Liver (tissue), 9 donors: ENCODE results near the gene STEEP1. TPM values are rescaled to one million over a fixed set of nuclear protein-coding genes. Genes with fewer than 3 reads are reported as not detected.

Source experiments
- DNase-seq: peaks from one replicate; pipeline ENCODE4 v3.0.0-alpha.2; 2017; ENCODE audit warnings: low spot score
- H3K27ac ChIP-seq, 2 donors: one replicate each; pipeline ENCODE4 v1.7.0; 2013; ENCODE audit warnings: inconsistent platforms in 2 of 2, low read length in 2 of 2, control low read depth in 1 of 2, low read depth in 1 of 2, mild to moderate bottlenecking in 1 of 2
- H3K27me3 ChIP-seq, 4 donors: one replicate each; pipeline versions ENCODE4 v1.6.1 to v1.7.0; 2013; ENCODE audit warnings: low read length in 3 of 4, inconsistent platforms in 1 of 4, mild to moderate bottlenecking in 1 of 4, moderate library complexity in 1 of 4; ENCODE audit not compliant: control insufficient read depth in 4 of 4, insufficient read depth in 4 of 4
- H3K36me3 ChIP-seq, 4 donors: one replicate each; pipeline versions ENCODE4 v1.6.1 to v1.7.0; 2013; ENCODE audit warnings: low read length in 3 of 4, mild to moderate bottlenecking in 3 of 4, low read depth in 1 of 4, moderate library complexity in 1 of 4; ENCODE audit not compliant: control insufficient read depth in 4 of 4, insufficient read depth in 3 of 4
- H3K4me1 ChIP-seq, 4 donors: one replicate each; pipeline versions ENCODE4 v1.6.1 to v1.7.0; 2013; ENCODE audit warnings: low read length in 3 of 4, mild to moderate bottlenecking in 3 of 4, moderate library complexity in 1 of 4; ENCODE audit not compliant: control insufficient read depth in 4 of 4, insufficient read depth in 4 of 4
- H3K4me3 ChIP-seq, 3 donors: one replicate each; pipeline versions ENCODE4 v1.6.1 to v1.7.0; 2013; ENCODE audit warnings: low read length in 3 of 3, control low read depth in 1 of 3, low read depth in 1 of 3, mild to moderate bottlenecking in 1 of 3
- H3K9ac ChIP-seq, 2 donors: one replicate each; pipeline ENCODE4 v1.7.0; 2013; ENCODE audit warnings: low read length in 2 of 2, mild to moderate bottlenecking in 2 of 2, moderate library complexity in 2 of 2, control low read depth in 1 of 2, low read depth in 1 of 2
- H3K9me3 ChIP-seq, 4 donors: one replicate each; pipeline versions ENCODE4 v1.6.1 to v1.7.0; 2013; ENCODE audit warnings: low read length in 3 of 4; ENCODE audit not compliant: control insufficient read depth in 4 of 4
- EGR1 ChIP-seq, 2 donors: IDR thresholded peaks; 2 replicates each; pipeline ENCODE4 v1.6.1; 2016 to 2018; ENCODE audit warnings: antibody characterized with exemption in 2 of 2, low read depth in 2 of 2
- FOXA1 ChIP-seq: IDR thresholded peaks from 2 replicates; pipeline ENCODE4 v1.6.1; 2016; ENCODE audit warnings: antibody characterized with exemption
- FOXA2 ChIP-seq: IDR thresholded peaks from 2 replicates; pipeline ENCODE4 v1.6.1; 2016; ENCODE audit warnings: antibody characterized with exemption
- GABPA ChIP-seq, 2 donors: IDR thresholded peaks in 1 of 2; conservative IDR thresholded peaks in 1 of 2; 2 replicates each; pipeline ENCODE4 v1.6.1; 2016; ENCODE audit warnings: antibody characterized with exemption in 2 of 2, mild to moderate bottlenecking in 1 of 2, moderate library complexity in 1 of 2
- HNF4A ChIP-seq, 2 donors: conservative IDR thresholded peaks; 2 replicates each; pipeline ENCODE4 v1.6.1; 2016; ENCODE audit warnings: antibody characterized with exemption in 2 of 2, mild to moderate bottlenecking in 2 of 2
- HNF4G ChIP-seq: IDR thresholded peaks from 2 replicates; pipeline ENCODE4 v1.6.1; 2016; ENCODE audit warnings: antibody characterized with exemption
- JUND ChIP-seq, 2 donors: IDR thresholded peaks; 2 replicates each; pipeline ENCODE4 v1.6.1; 2016; ENCODE audit warnings: antibody characterized with exemption in 2 of 2
- NR2F2 ChIP-seq: IDR thresholded peaks from 2 replicates; pipeline ENCODE4 v1.6.1; 2016; ENCODE audit warnings: antibody characterized with exemption
- RAD21 ChIP-seq, 2 donors: IDR thresholded peaks; 2 replicates each; pipeline ENCODE4 v1.6.1; 2016; ENCODE audit warnings: antibody characterized with exemption in 2 of 2, mild to moderate bottlenecking in 2 of 2
- RXRA ChIP-seq, 2 donors: IDR thresholded peaks; 2 replicates each; pipeline ENCODE4 v1.6.1; 2017 to 2018; ENCODE audit warnings: antibody characterized with exemption in 2 of 2, mild to moderate bottlenecking in 1 of 2
- SP1 ChIP-seq: IDR thresholded peaks from 2 replicates; pipeline ENCODE4 v1.6.1; 2018; ENCODE audit warnings: antibody characterized with exemption, mild to moderate bottlenecking
- TAF1 ChIP-seq: conservative IDR thresholded peaks from 2 replicates; pipeline ENCODE4 v1.6.1; 2016; ENCODE audit warnings: antibody characterized with exemption, mild to moderate bottlenecking
- YY1 ChIP-seq: IDR thresholded peaks from 2 replicates; pipeline ENCODE4 v1.6.1; 2016; ENCODE audit warnings: antibody characterized with exemption, mild to moderate bottlenecking
- WGBS: extraction: QIAGEN DNeasy Blood & Tissue Kit; methylation state at CpG from one replicate; pipeline ENCODE4 v1.1.7; 2013; 5-methylcytosine and 5-hydroxymethylcytosine counted together
- polyA plus RNA-seq, 2 donors: library from polyadenylated mRNA; stranded (reverse) in 1 of 2; unstranded in 1 of 2; fragments of 200-250 nt in 1 of 2; fragments of >200 nt in 1 of 2; fragmentation: Nextera tagmentation in 1 of 2; extraction: Ambion mirVana in 1 of 2; gene quantifications; one replicate each; pipeline versions ENCODE4 v1.2.1 to v1.2.3, GENCODE V29; 2013 to 2015
- total RNA-seq, 2 donors: library from RNA; depleted of rRNA; stranded (reverse); fragments of >200 nt; gene quantifications; one replicate each; pipeline ENCODE4 v1.2.3, GENCODE V29; 2014
- TF ChIP-seq, protein P1 (sequence below): IDR thresholded peaks from 2 replicates; pipeline ENCODE4 v1.6.1; 2016; ENCODE audit warnings: antibody characterized with exemption
- TF ChIP-seq, protein P2 (sequence below): IDR thresholded peaks from 2 replicates; pipeline ENCODE4 v1.6.1; 2016; ENCODE audit warnings: antibody characterized with exemption
- TF ChIP-seq, protein P3 (sequence below): IDR thresholded peaks from 2 replicates; pipeline ENCODE4 v1.6.1; 2016; ENCODE audit warnings: antibody characterized with exemption, mild to moderate bottlenecking
- TF ChIP-seq, protein P4 (sequence below): IDR thresholded peaks from 2 replicates; pipeline ENCODE4 v1.6.1; 2016; ENCODE audit warnings: antibody characterized with exemption
- TF ChIP-seq, protein P5 (sequence below): fragments of 150-350 bp; IDR thresholded peaks from 2 replicates; pipeline ENCODE4 v1.5.1; 2017; ENCODE audit warnings: improper control_type of control experiment, low read depth, low read length; ENCODE audit not compliant: missing input control
- donor health status: healthy.
- donor health status: healthy.
- donor health status: healthy.
- donor health status: healthy.
- donor health status: healthy.

Gene STEEP1
- total and polyA plus RNA-seq, 4 donors: 4.3 to 14.2 (median 10.2) TPM

DNA sequence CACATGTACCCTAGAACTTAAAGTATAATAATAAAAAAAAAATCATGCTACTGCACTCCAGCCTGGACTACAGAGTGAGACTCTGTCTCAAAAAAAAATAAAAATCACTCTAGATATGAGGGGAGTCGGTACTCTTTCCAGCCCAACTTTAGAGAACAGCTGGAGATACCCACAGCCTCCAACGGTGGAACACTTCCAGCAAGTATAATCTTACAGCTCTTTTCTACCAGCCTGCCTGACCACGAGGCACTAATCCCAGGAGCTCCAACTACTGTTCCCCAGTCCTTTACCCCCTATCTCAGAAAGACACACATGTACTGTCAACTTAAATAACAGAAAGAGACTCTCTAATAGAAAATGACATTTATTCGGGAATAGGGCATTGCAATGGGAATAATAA is 46.8 kb downstream of the STEEP1 start:
- Histone ChIP-seq H3K4me3 (no peak overlapping the region), H3K27me3 (no peaks in the 10 kb centered on the region), H3K9ac (no peak overlapping the region), H3K27ac (no peak overlapping the region), H3K4me1 (no peaks in the 10 kb centered on the region), H3K36me3 (no peaks in the 10 kb centered on the region), H3K9me3 (no peaks in the 10 kb centered on the region)
- TF ChIP-seq, protein P1, sequence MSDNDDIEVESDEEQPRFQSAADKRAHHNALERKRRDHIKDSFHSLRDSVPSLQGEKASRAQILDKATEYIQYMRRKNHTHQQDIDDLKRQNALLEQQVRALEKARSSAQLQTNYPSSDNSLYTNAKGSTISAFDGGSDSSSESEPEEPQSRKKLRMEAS: no peak
- no peak for TF ChIP-seq HNF4A (conservative IDR thresholded peaks at IDR 0.05)
- 84% methylated on average over 4 of the region's 4 CpGs for WGBS
- DNase-seq: no peak

DNA sequence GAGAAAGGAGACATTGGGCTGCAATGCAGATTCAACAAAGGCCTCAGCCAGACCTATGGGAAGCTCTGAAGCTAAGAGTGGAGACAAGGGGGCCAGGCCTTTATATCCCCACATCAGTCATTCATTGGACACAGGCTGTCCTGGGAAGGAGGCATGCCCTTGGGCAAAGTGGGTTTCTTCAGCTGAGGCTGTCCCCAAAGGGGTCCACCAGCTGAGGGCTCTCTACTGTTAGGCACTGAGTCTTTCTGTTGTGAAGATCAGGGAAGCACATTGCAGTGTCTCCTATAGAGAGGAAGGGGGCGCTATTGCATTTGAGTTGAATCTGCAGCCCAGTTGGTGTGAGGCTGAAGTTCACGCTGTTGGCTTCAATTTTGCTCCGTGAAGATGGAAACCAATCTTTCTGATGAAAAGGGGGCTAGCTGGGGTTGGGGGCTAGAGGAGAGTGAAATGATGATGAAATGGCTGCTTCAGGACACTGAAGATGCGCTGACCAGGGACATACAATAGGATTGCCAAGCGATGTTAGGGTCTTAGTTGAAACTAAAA is 49.0 kb downstream of the STEEP1 start:
- no peak overlapping the region for H3K4me3 ChIP-seq
- no peaks in the 10 kb centered on the region for H3K36me3 ChIP-seq
- TF ChIP-seq RXRA (IDR thresholded peaks at IDR 0.05) (no peak), HNF4G (peak; percentile 7), TAF1 (no peak), FOXA1 (no peak), GABPA (IDR thresholded peaks at IDR 0.05 in 1 of 2, conservative IDR thresholded peaks at IDR 0.05 in 1 of 2) (no peak), HNF4A (conservative IDR thresholded peaks at IDR 0.05) (peak; percentile 33 to 60), YY1 (no peak), EGR1 (IDR thresholded peaks at IDR 0.05; ENCODE audit: low read depth in 2 of 2) (no peak), FOXA2 (no peak), RAD21 (IDR thresholded peaks at IDR 0.05) (peak; percentile 88 to 92), NR2F2 (no peak), SP1 (no peak), JUND (IDR thresholded peaks at IDR 0.05) (no peak)
- TF ChIP-seq, protein P2, sequence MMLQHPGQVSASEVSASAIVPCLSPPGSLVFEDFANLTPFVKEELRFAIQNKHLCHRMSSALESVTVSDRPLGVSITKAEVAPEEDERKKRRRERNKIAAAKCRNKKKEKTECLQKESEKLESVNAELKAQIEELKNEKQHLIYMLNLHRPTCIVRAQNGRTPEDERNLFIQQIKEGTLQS: no peak
- TF ChIP-seq, protein P3, sequence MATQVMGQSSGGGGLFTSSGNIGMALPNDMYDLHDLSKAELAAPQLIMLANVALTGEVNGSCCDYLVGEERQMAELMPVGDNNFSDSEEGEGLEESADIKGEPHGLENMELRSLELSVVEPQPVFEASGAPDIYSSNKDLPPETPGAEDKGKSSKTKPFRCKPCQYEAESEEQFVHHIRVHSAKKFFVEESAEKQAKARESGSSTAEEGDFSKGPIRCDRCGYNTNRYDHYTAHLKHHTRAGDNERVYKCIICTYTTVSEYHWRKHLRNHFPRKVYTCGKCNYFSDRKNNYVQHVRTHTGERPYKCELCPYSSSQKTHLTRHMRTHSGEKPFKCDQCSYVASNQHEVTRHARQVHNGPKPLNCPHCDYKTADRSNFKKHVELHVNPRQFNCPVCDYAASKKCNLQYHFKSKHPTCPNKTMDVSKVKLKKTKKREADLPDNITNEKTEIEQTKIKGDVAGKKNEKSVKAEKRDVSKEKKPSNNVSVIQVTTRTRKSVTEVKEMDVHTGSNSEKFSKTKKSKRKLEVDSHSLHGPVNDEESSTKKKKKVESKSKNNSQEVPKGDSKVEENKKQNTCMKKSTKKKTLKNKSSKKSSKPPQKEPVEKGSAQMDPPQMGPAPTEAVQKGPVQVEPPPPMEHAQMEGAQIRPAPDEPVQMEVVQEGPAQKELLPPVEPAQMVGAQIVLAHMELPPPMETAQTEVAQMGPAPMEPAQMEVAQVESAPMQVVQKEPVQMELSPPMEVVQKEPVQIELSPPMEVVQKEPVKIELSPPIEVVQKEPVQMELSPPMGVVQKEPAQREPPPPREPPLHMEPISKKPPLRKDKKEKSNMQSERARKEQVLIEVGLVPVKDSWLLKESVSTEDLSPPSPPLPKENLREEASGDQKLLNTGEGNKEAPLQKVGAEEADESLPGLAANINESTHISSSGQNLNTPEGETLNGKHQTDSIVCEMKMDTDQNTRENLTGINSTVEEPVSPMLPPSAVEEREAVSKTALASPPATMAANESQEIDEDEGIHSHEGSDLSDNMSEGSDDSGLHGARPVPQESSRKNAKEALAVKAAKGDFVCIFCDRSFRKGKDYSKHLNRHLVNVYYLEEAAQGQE: no peak
- TF ChIP-seq, protein P4, sequence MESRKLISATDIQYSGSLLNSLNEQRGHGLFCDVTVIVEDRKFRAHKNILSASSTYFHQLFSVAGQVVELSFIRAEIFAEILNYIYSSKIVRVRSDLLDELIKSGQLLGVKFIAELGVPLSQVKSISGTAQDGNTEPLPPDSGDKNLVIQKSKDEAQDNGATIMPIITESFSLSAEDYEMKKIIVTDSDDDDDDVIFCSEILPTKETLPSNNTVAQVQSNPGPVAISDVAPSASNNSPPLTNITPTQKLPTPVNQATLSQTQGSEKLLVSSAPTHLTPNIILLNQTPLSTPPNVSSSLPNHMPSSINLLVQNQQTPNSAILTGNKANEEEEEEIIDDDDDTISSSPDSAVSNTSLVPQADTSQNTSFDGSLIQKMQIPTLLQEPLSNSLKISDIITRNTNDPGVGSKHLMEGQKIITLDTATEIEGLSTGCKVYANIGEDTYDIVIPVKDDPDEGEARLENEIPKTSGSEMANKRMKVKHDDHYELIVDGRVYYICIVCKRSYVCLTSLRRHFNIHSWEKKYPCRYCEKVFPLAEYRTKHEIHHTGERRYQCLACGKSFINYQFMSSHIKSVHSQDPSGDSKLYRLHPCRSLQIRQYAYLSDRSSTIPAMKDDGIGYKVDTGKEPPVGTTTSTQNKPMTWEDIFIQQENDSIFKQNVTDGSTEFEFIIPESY: no peak
- TF ChIP-seq, protein P1: no peak
- TF ChIP-seq, protein P5, sequence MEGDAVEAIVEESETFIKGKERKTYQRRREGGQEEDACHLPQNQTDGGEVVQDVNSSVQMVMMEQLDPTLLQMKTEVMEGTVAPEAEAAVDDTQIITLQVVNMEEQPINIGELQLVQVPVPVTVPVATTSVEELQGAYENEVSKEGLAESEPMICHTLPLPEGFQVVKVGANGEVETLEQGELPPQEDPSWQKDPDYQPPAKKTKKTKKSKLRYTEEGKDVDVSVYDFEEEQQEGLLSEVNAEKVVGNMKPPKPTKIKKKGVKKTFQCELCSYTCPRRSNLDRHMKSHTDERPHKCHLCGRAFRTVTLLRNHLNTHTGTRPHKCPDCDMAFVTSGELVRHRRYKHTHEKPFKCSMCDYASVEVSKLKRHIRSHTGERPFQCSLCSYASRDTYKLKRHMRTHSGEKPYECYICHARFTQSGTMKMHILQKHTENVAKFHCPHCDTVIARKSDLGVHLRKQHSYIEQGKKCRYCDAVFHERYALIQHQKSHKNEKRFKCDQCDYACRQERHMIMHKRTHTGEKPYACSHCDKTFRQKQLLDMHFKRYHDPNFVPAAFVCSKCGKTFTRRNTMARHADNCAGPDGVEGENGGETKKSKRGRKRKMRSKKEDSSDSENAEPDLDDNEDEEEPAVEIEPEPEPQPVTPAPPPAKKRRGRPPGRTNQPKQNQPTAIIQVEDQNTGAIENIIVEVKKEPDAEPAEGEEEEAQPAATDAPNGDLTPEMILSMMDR: peak; percentile 83
- WGBS: 35% methylated on average over 5 of the region's 5 CpGs
- no peaks in the 10 kb centered on the region for H3K27me3 ChIP-seq
- H3K27ac ChIP-seq: no peak overlapping the region
- peak; percentile 32 for DNase-seq
- no peaks in the 10 kb centered on the region for H3K9me3 ChIP-seq
- no peak overlapping the region for H3K9ac ChIP-seq
- peaks cover 0 to 6% (median 2%) of the 10 kb centered on the region in 4 donors for H3K4me1 ChIP-seq
